ENCODE measurements around the gene NR3C1.

DNA sequence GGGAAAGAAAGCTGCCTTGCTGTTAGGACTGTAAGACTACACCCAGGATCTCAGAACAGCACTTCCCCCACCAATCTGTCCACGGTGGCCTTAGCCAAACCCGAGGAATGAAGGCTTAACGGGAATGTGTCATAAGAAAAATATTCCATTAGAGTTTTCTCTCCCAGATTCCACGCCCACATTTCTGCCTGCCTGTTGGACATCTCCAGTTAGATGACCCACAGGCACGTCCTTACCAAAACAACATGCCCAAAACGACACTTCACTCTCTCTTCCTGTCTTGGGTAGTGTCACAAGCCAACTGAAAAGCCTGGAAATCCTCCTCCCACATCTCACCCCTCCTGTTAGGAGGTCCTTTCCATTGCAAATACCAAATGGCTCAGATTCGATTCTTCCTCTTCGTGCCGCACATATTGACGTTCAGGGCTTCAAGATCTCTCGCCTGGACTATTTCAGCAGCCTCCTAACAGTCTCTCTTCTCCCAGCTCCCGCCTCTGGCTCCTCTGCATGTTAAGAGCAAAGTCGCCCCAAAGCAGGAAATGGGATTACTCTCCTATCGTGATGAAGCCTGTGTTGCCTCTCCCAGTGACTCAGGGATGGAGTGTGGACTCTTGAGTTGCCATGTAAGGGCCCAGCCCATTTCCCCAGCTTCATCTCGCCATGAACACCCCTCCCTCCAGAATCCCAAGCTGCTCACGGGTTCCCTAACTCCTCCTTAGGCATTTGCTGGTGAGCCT, 159.3 kb downstream of the NR3C1 start:
- TF ChIP-seq TCF4 (CRISPR knock-in tag; IDR thresholded peaks at IDR 0.05; ENCODE audit: borderline replicate concordance) (no peak), ZNF70 (CRISPR knock-in tag; IDR thresholded peaks at IDR 0.05) (no peak), ARNTL (CRISPR knock-in tag; IDR thresholded peaks at IDR 0.05; ENCODE audit: borderline replicate concordance, low read depth) (no peak), OSR1 (CRISPR knock-in tag; IDR thresholded peaks at IDR 0.05) (no peak)

Measured in SK-N-SH treated with all-trans-retinoic acid at 6 μM for 48 hours (cell line).